DND-41 (cell line): ENCODE measurements around the gene SAMD5.

Source experiments
- ATAC-seq: fragments of 200-7000 bp; cut with Tn5 transposase; 3 replicates; pipeline ENCODE4 v1.9.1; 2021; ENCODE audit warnings: low read depth; ENCODE audit not compliant: insufficient read depth
- DNase-seq: peaks from one replicate; pipeline ENCODE4 v3.0.0-alpha.2; 2020
- H2AFZ ChIP-seq: 2 replicates; pipeline ENCODE4 v1.6.0; 2012; ENCODE audit warnings: low read depth, low read length
- H3K27ac ChIP-seq: 2 replicates; pipeline ENCODE4 v1.5.1; 2012; ENCODE audit warnings: low read length, inconsistent platforms
- H3K27me3 ChIP-seq: fragments of 200-600 bp; sonication (generic); 2 replicates; pipeline ENCODE4 v1.6.0; 2012; ENCODE audit warnings: low read length, mild to moderate bottlenecking, inconsistent platforms; ENCODE audit not compliant: insufficient read depth, poor library complexity
- H3K36me3 ChIP-seq: 2 replicates; pipeline ENCODE4 v1.5.1; 2012; ENCODE audit warnings: low read length, inconsistent platforms; ENCODE audit not compliant: insufficient read depth
- H3K4me1 ChIP-seq: 2 replicates; pipeline ENCODE4 v1.5.1; 2012; ENCODE audit warnings: mild to moderate bottlenecking, low read length; ENCODE audit not compliant: insufficient read depth
- H3K4me2 ChIP-seq: 2 replicates; pipeline ENCODE4 v1.6.0; 2012; ENCODE audit warnings: mild to moderate bottlenecking, moderate library complexity, low read length, inconsistent platforms; ENCODE audit not compliant: insufficient read depth
- H3K4me3 ChIP-seq, 2 experiments: fragments of 200-600 bp in 1 of 2; shearing (Covaris generic) in 1 of 2; 2 replicates each; pipeline ENCODE4 v1.5.1; 2012 to 2016; ENCODE audit warnings: inconsistent platforms in 2 of 2, low read length in 2 of 2, mild to moderate bottlenecking in 2 of 2, low read depth in 1 of 2, moderate library complexity in 1 of 2
- H3K79me2 ChIP-seq: 2 replicates; pipeline ENCODE4 v1.6.0; 2012; ENCODE audit warnings: low read length, inconsistent platforms; ENCODE audit not compliant: insufficient read depth
- H3K9ac ChIP-seq: 2 replicates; pipeline ENCODE4 v1.6.0; 2012; ENCODE audit warnings: low read depth, mild to moderate bottlenecking, inconsistent platforms, low read length, moderate library complexity
- H3K9me3 ChIP-seq: 2 replicates; pipeline ENCODE4 v1.5.1; 2012; ENCODE audit warnings: low read length, moderate library complexity, mild to moderate bottlenecking, inconsistent platforms; ENCODE audit not compliant: insufficient read depth, severe bottlenecking
- H4K20me1 ChIP-seq: 2 replicates; pipeline ENCODE4 v1.6.0; 2012; ENCODE audit warnings: low read length; ENCODE audit not compliant: insufficient read depth
- EZH2 ChIP-seq: IDR thresholded peaks from 3 replicates; pipeline ENCODE4 v1.6.1; 2012; ENCODE audit warnings: borderline replicate concordance, low read depth, mild to moderate bottlenecking, moderate library complexity, low read length, inconsistent platforms; ENCODE audit not compliant: severe bottlenecking
- TF ChIP-seq, protein P1 (sequence below): IDR thresholded peaks from 2 replicates; pipeline ENCODE4 v1.5.1; 2012; ENCODE audit warnings: borderline replicate concordance, low read length, moderate library complexity, mild to moderate bottlenecking; ENCODE audit not compliant: poor library complexity, severe bottlenecking; ENCODE audit errors: extremely low read depth

The SAMD5 gene

DNA sequence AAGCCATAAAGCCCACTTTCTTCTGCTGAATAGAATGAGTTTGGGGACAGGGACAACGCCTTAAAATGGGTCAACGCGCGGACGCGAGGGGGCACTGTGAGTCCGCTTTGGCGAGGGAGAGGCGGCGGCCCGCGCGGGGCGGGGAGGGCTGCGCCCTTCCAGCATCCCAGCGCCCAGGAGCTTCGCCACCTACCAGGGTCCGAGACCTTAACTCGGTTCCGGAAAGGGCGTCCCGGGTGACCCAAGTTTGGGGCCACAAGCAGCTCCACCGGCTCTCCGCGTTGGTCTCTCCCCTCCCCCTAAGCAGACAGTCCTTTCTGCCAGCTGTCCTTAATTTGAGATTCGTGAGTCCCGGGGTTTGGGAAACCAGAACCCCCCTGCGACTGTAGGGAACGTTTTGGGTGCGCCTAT, 1.8 kb upstream of the SAMD5 start:
- no peak overlapping the region for H3K27ac ChIP-seq
- no peak for DNase-seq
- ATAC-seq: no peak

DNA sequence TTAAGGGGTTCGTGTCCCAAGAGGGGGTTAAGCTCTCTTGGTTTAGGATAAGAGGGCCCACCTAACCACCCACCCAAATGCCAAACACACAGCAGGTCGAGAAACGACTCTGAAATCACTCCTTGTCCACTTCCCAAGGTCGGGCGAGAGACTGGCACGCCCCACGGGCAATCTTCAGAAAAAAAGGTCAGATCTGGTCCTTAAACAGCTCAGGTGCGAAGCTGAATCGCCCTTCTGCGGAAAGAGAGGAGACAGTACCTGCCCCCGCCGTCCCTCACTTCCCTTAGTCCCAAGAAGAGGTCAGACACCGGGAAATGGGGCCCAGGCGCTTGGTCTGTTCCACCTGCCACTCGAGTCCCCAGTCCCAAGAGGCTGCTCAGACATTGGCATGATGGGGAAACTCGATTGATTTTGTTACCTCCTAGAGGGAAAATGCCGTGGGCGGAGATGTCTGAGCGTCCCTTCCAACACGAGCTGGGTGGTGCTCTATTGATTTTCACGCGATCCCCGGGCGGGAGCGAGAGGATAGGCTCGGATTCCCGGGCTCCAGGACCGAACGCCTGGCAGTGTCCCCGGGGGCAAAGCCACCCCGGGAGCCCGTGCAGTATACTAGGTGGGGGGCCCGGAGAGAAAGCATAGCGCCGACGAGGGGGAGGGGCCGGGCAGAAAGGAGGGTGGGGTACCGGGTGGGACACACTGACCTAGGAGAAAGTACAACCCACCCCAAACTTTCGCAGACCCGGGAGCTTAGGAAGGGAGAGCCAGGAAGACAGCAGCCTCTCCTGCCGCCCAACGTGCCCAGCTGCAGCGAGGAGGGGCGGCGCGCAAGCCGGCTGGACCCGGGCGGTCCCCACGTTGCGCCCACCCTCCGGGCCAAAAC, 1.1 kb upstream of the SAMD5 start:
- Histone ChIP-seq H3K79me2 (no peaks in the 10 kb centered on the region), H3K4me2 (no peak overlapping the region), H3K27me3 (no peaks in the 10 kb centered on the region), H3K36me3 (no peaks in the 10 kb centered on the region), H3K9me3 (peaks cover 3% of the 10 kb centered on the region), H4K20me1 (no peaks in the 10 kb centered on the region), H3K4me1 (no peaks in the 10 kb centered on the region), H3K4me3 (no peak overlapping the region), H3K9ac (no peak overlapping the region), H2AFZ (no peak overlapping the region), H3K27ac (no peak overlapping the region)
- no peak for TF ChIP-seq EZH2
- TF ChIP-seq, protein P1, sequence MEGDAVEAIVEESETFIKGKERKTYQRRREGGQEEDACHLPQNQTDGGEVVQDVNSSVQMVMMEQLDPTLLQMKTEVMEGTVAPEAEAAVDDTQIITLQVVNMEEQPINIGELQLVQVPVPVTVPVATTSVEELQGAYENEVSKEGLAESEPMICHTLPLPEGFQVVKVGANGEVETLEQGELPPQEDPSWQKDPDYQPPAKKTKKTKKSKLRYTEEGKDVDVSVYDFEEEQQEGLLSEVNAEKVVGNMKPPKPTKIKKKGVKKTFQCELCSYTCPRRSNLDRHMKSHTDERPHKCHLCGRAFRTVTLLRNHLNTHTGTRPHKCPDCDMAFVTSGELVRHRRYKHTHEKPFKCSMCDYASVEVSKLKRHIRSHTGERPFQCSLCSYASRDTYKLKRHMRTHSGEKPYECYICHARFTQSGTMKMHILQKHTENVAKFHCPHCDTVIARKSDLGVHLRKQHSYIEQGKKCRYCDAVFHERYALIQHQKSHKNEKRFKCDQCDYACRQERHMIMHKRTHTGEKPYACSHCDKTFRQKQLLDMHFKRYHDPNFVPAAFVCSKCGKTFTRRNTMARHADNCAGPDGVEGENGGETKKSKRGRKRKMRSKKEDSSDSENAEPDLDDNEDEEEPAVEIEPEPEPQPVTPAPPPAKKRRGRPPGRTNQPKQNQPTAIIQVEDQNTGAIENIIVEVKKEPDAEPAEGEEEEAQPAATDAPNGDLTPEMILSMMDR: no peak
- ATAC-seq (no peak), DNase-seq (no peak)

More for the DNA sequence above, 1.8 kb upstream of the SAMD5 start:
- H2AFZ ChIP-seq: no peak overlapping the region
- H3K4me3 ChIP-seq: no peak overlapping the region
- H3K4me2 ChIP-seq: no peak overlapping the region
- no peak overlapping the region for H3K9ac ChIP-seq
- H3K4me1 ChIP-seq: no peaks in the 10 kb centered on the region
- H3K36me3 ChIP-seq: no peaks in the 10 kb centered on the region
- no peaks in the 10 kb centered on the region for H4K20me1 ChIP-seq
- H3K27me3 ChIP-seq: no peaks in the 10 kb centered on the region
- H3K79me2 ChIP-seq: no peaks in the 10 kb centered on the region
- no peak for TF ChIP-seq EZH2
- TF ChIP-seq, protein P1: no peak
- peaks cover 3% of the 10 kb centered on the region for H3K9me3 ChIP-seq

DNA sequence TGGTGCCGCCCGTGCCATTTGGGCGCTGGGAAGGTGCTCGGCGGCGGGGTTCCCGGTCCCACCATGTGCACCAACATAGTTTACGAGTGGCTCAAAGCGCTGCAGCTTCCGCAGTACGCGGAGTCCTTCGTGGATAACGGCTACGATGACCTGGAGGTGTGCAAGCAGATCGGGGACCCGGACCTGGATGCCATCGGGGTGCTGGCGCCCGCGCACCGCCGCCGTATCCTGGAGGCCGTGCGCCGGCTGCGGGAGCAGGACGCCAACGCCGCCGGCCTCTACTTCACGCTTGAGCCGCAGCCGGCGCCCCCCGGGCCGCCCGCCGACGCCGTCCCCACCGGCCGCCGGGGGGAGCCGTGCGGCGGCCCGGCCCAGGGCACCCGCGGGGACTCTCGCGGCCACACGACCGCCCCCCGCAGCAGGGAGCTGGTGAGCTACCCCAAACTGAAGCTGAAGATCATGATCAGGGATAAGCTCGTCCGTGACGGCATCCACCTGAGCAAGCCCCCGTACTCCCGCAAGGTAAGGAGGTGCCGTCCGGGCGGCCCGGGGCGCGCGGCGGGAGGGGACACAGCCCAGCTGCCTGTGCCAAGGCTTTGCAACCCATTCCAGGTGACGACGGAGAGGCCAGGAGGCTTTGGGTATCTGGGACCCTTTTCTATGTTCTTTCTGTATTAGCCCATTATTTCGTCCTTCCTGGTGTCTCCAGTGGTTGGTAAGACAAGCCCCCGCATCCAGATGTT, 547 bp downstream of the SAMD5 start:
- no peaks in the 10 kb centered on the region for H3K79me2 ChIP-seq
- H3K9me3 ChIP-seq: peaks cover 3% of the 10 kb centered on the region
- no peak overlapping the region for H2AFZ ChIP-seq
- no peak overlapping the region for H3K27ac ChIP-seq
- H3K9ac ChIP-seq: no peak overlapping the region
- no peaks in the 10 kb centered on the region for H3K4me1 ChIP-seq
- no peak overlapping the region for H3K4me2 ChIP-seq
- no peaks in the 10 kb centered on the region for H4K20me1 ChIP-seq
- no peaks in the 10 kb centered on the region for H3K36me3 ChIP-seq
- ATAC-seq: no peak
- H3K27me3 ChIP-seq: no peaks in the 10 kb centered on the region
- no peak for DNase-seq
- TF ChIP-seq EZH2: no peak
- TF ChIP-seq, protein P1: no peak
- H3K4me3 ChIP-seq: no peak overlapping the region
